H54 (cell line): Measurements from ENCODE around the gene POU6F2.
"Not testable (repeated sequence)": the region's sequence is repeated elsewhere in the genome, so short reads cannot be mapped to it uniquely, and the experiment has no call there.

Source experiments
- DNase-seq: peaks from one replicate; pipeline ENCODE4 v3.0.0; 2011; ENCODE audit warnings: low spot score, mixed read lengths; ENCODE audit not compliant: insufficient read length
- FAIRE-seq: peaks from 3 replicates; lab custom pipeline; 2011; peaks lifted over from hg19 to GRCh38; lab: Jason Lieb, UNC
- POLR2A ChIP-seq: IDR thresholded peaks from 2 replicates; pipeline ENCODE4 v1.6.1; 2011; ENCODE audit warnings: low read depth, mild to moderate bottlenecking, low read length

POU6F2 gene

GRCh38 chr7:38977685-38978084, at the start of gene POU6F2:
TSS of gene POU6F2 (plus strand) at chr7:38977909. CDS start at chr7:38977954, 45 bp downstream.
- DNase-seq (no peak), FAIRE-seq (no peak)
- no peak for TF ChIP-seq POLR2A

- FAIRE-seq (no peak), DNase-seq (no peak)
- no peak for TF ChIP-seq POLR2A
These were observed 49.2 kb upstream of the POU6F2 start for GRCh38 chr7:38928506-38928905.

- no peak for DNase-seq
- FAIRE-seq = no peak
- TF ChIP-seq POLR2A = no peak
These were observed 48.1 kb upstream of the POU6F2 start for GRCh38 chr7:38929460-38930171.

GRCh38 chr7:38932509-38933168, 45.1 kb upstream of the POU6F2 start:
- DNase-seq = peak; percentile 28
- TF ChIP-seq POLR2A = no peak
- FAIRE-seq = peak; percentile 53

- FAIRE-seq (no peak), DNase-seq (no peak)
- no peak for TF ChIP-seq POLR2A
These were observed 43.7 kb upstream of the POU6F2 start for GRCh38 chr7:38934051-38934450.

GRCh38 chr7:38934536-38934935, 43.2 kb upstream of the POU6F2 start:
- DNase-seq (no peak), FAIRE-seq (no peak)
- no peak for TF ChIP-seq POLR2A

GRCh38 chr7:38936641-38937040, 41.1 kb upstream of the POU6F2 start:
- TF ChIP-seq POLR2A = no peak
- DNase-seq (no peak), FAIRE-seq (no peak)

- no peak for TF ChIP-seq POLR2A
- no peak for DNase-seq
- FAIRE-seq = no peak
These were observed 39.7 kb upstream of the POU6F2 start for GRCh38 chr7:38938001-38938485.

GRCh38 chr7:38938589-38938988, 39.1 kb upstream of the POU6F2 start:
- TF ChIP-seq POLR2A = no peak
- DNase-seq (no peak), FAIRE-seq (no peak)

- no peak for FAIRE-seq
- no peak for DNase-seq
- TF ChIP-seq POLR2A = no peak
These were observed 36.9 kb upstream of the POU6F2 start for GRCh38 chr7:38940774-38941173.

- no peak for DNase-seq
- FAIRE-seq = no peak
- no peak for TF ChIP-seq POLR2A
These were observed 35.2 kb upstream of the POU6F2 start for GRCh38 chr7:38942431-38943051.

- not testable (repeated sequence) for DNase-seq, FAIRE-seq
These were observed 30.2 kb upstream of the POU6F2 start for GRCh38 chr7:38947541-38947940.

GRCh38 chr7:38950309-38950708, 27.4 kb upstream of the POU6F2 start:
- TF ChIP-seq POLR2A = no peak
- FAIRE-seq (peak; percentile 38), DNase-seq (no peak)

GRCh38 chr7:38951213-38951612, 26.5 kb upstream of the POU6F2 start:
- FAIRE-seq (no peak), DNase-seq (no peak)
- TF ChIP-seq POLR2A = no peak
